HEK293 (cell line): ENCODE data around the gene KRT8.

ENCODE experiments used
- CTCF ChIA-PET: fragments of 350-600 bp; formaldehyde crosslinking; extraction: SDS; loops from one replicate; lab custom pipeline; 2021; ENCODE audit warnings: antibody characterized with exemption; lab: Yijun Ruan, JAX
- POLR2A ChIA-PET: fragments of 300-600 bp; formaldehyde crosslinking; extraction: SDS; loops from one replicate; lab custom pipeline; 2020; ENCODE audit warnings: antibody characterized with exemption, inconsistent platforms; lab: Yijun Ruan, JAX
- H3K27ac ChIP-seq: fragments of 200-500 bp; sonication (Bioruptor generic); 2 replicates; pipeline ENCODE4 v1.5.1; 2014; ENCODE audit warnings: low read depth, low read length, control low read depth, inconsistent platforms; ENCODE audit errors: extremely low read depth
- H3K36me3 ChIP-seq, 2 experiments: fragments of 200-500 bp in 1 of 2; sonication (Bioruptor generic) in 1 of 2; 1 replicate in 1 of 2; 2 replicates in 1 of 2; pipeline ENCODE4 v1.5.1; 2014 to 2017; ENCODE audit warnings: inconsistent platforms in 2 of 2, low read length in 2 of 2; ENCODE audit not compliant: control insufficient read depth in 2 of 2, insufficient read depth in 1 of 2
- H3K4me1 ChIP-seq: fragments of 200-500 bp; sonication (Bioruptor generic); 2 replicates; pipeline ENCODE4 v1.5.1; 2014; ENCODE audit warnings: mild to moderate bottlenecking, low read length, inconsistent platforms; ENCODE audit not compliant: control insufficient read depth, insufficient read depth
- H3K4me3 ChIP-seq: 2 replicates; pipeline ENCODE4 v1.5.1; 2011; ENCODE audit warnings: low read depth, mild to moderate bottlenecking, control low read depth, low read length, moderate library complexity
- H3K9me3 ChIP-seq: fragments of 200-500 bp; sonication (Bioruptor generic); 2 replicates; pipeline ENCODE4 v1.5.1; 2014; ENCODE audit warnings: low read depth, low read length, inconsistent platforms; ENCODE audit not compliant: control insufficient read depth, insufficient read depth
- CTCF ChIP-seq: fragments of 450-650 bp; formaldehyde crosslinking; IDR thresholded peaks from 2 replicates; pipeline ENCODE4 v1.5.1; 2016; ENCODE audit warnings: missing biosample characterization, missing genetic modification characterization
- FEZF1 ChIP-seq: fragments of 450-650 bp; formaldehyde crosslinking; IDR thresholded peaks from 2 replicates; pipeline ENCODE4 v1.5.1; 2016; ENCODE audit warnings: missing biosample characterization, missing genetic modification characterization
- PRDM6 ChIP-seq: fragments of 450-650 bp; formaldehyde crosslinking; IDR thresholded peaks from 2 replicates; pipeline ENCODE4 v1.5.1; 2017; ENCODE audit warnings: missing biosample characterization, missing genetic modification characterization
- SP2 ChIP-seq: fragments of 450-650 bp; formaldehyde crosslinking; IDR thresholded peaks from 2 replicates; pipeline ENCODE4 v1.5.1; 2016; ENCODE audit warnings: missing biosample characterization, missing genetic modification characterization
- TSHZ1 ChIP-seq: fragments of 450-650 bp; formaldehyde crosslinking; IDR thresholded peaks from 2 replicates; pipeline ENCODE4 v1.5.1; 2016; ENCODE audit warnings: missing biosample characterization, missing genetic modification characterization, borderline replicate concordance
- ZBTB26 ChIP-seq: fragments of 450-650 bp; formaldehyde crosslinking; optimal IDR thresholded peaks from 2 replicates; pipeline ENCODE3; 2016; ENCODE audit warnings: missing biosample characterization, mild to moderate bottlenecking, missing genetic modification characterization
- ZNF10 ChIP-seq: fragments of 450-650 bp; formaldehyde crosslinking; IDR thresholded peaks from 2 replicates; pipeline ENCODE4 v1.5.1; 2017; ENCODE audit warnings: missing biosample characterization, missing genetic modification characterization
- ZNF146 ChIP-seq: fragments of 450-650 bp; formaldehyde crosslinking; IDR thresholded peaks from 2 replicates; pipeline ENCODE4 v1.5.1; 2016; ENCODE audit warnings: missing biosample characterization, missing genetic modification characterization
- ZNF239 ChIP-seq: fragments of 450-650 bp; formaldehyde crosslinking; IDR thresholded peaks from 2 replicates; pipeline ENCODE4 v1.5.1; 2016; ENCODE audit warnings: missing biosample characterization, missing genetic modification characterization
- ZNF391 ChIP-seq: fragments of 450-650 bp; formaldehyde crosslinking; IDR thresholded peaks from 2 replicates; pipeline ENCODE4 v1.5.1; 2016; ENCODE audit warnings: low read depth, missing biosample characterization, missing genetic modification characterization, borderline replicate concordance
- ZNF426 ChIP-seq: fragments of 450-650 bp; formaldehyde crosslinking; IDR thresholded peaks from 2 replicates; pipeline ENCODE4 v1.5.1; 2017; ENCODE audit warnings: missing biosample characterization, missing genetic modification characterization, mild to moderate bottlenecking, inconsistent platforms, moderate library complexity
- ZNF623 ChIP-seq: fragments of 450-650 bp; formaldehyde crosslinking; IDR thresholded peaks from 2 replicates; pipeline ENCODE4 v1.5.1; 2016; ENCODE audit warnings: missing biosample characterization, missing genetic modification characterization
- ZNF792 ChIP-seq: fragments of 450-650 bp; formaldehyde crosslinking; IDR thresholded peaks from 2 replicates; pipeline ENCODE4 v1.5.1; 2016; ENCODE audit warnings: missing biosample characterization, missing genetic modification characterization

Gene KRT8

GRCh38 chr12:52915637-52916036 lies 10.8 kb upstream of the KRT8 start:
- H3K4me3 ChIP-seq, result no peak overlapping the region
- no peaks in the 10 kb centered on the region for H3K9me3 ChIP-seq
- no peak for TF ChIP-seq ZNF623
- TF ChIP-seq ZBTB26 (tag by site-specific recombination), result no peak
- TF ChIP-seq ZNF146 (tag by site-specific recombination), result no peak
- no peak for TF ChIP-seq ZNF792 (tag by site-specific recombination)
- no peak for TF ChIP-seq ZNF426
- no peak for TF ChIP-seq CTCF (tag by site-specific recombination)
- no peak for TF ChIP-seq TSHZ1 (tag by site-specific recombination)
- TF ChIP-seq ZNF239 (tag by site-specific recombination), result no peak
- no peak for TF ChIP-seq ZNF10 (tag by site-specific recombination)
- no peaks in the 10 kb centered on the region for H3K36me3 ChIP-seq
- POLR2A ChIA-PET, result interaction anchor here (0.7 to 2.3 kb wide), 4 partner anchors 10 to 30 kb away, joined by 3 to 9 read pairs (median 6); partner anchors contain the start of gene KRT8
- CTCF ChIA-PET, result interaction anchor here (0.5 to 2.1 kb wide), 4 partner anchors 10 to 555 kb away, joined by 4 to 14 read pairs (median 8); partner anchors contain the start of gene KRT8
- no peak overlapping the region for H3K27ac ChIP-seq
- H3K4me1 ChIP-seq, result no peaks in the 10 kb centered on the region

GRCh38 chr12:52914576-52915121 lies 9.8 kb upstream of the KRT8 start:
- Histone ChIP-seq H3K36me3 (no peaks in the 10 kb centered on the region), H3K9me3 (no peaks in the 10 kb centered on the region), H3K4me3 (no peak overlapping the region), H3K4me1 (no peaks in the 10 kb centered on the region), H3K27ac (no peak overlapping the region)
- CTCF ChIA-PET, result interaction anchor here (0.6 to 0.8 kb wide), 2 partner anchors 37 to 549 kb away, joined by 3 to 4 read pairs; no protein-coding TSS in a partner anchor
- POLR2A ChIA-PET, result no interaction called here
- TF ChIP-seq ZNF391 (tag by site-specific recombination) (no peak), FEZF1 (tag by site-specific recombination) (peak; percentile 14; the same call in 1 of the 2 replicates), SP2 (tag by site-specific recombination) (no peak), PRDM6 (tag by site-specific recombination) (no peak)
- TF ChIP-seq, all 188 proteins: peak for 1
